GM12878 (cell line): Measurements from ENCODE around the gene PEMT. TPM values are rescaled to one million over a fixed set of nuclear protein-coding genes. Genes with fewer than 3 reads are reported as not detected.

Experiments
- ATAC-seq: fragments of 200-7000 bp; cut with Tn5 transposase; 3 replicates; pipeline ENCODE4 v1.9.1; 2020; ENCODE audit warnings: mild to moderate bottlenecking, moderate library complexity
- BruUV-seq: library from RNA; stranded (reverse); fragments of 400-500 nt; replicated peaks from 2 replicates; lab custom pipeline; 2021; lab: Mats Ljungman, UMichigan
- CTCF ChIA-PET: fragments of 300-600 bp; sonication (Branson Sonifier 250); formaldehyde crosslinking; extraction: SDS; loops from one replicate; lab custom pipeline; 2021; ENCODE audit warnings: inconsistent platforms; lab: Yijun Ruan, JAX
- POLR2A ChIA-PET: fragments of 350-600 bp; formaldehyde crosslinking; extraction: SDS; loops from one replicate; lab custom pipeline; 2021; ENCODE audit warnings: inconsistent platforms; lab: Charles Lee
- RAD21 ChIA-PET: fragments of 300-600 bp; sonication (Branson Sonifier 250); formaldehyde crosslinking; loops from one replicate; lab custom pipeline; 2023; ENCODE audit warnings: antibody characterized with exemption; ENCODE audit not compliant: unreplicated experiment; lab: Charles Lee
- SMC1A ChIA-PET: fragments of 300-600 bp; sonication (Branson Sonifier 250); formaldehyde crosslinking; loops from one replicate; lab custom pipeline; 2023; ENCODE audit not compliant: unreplicated experiment, uncharacterized antibody; lab: Charles Lee
- DNase-seq: peaks from one replicate; pipeline ENCODE4 v3.0.0-alpha.2; 2011; ENCODE audit warnings: low read depth, low spot score
- FAIRE-seq: peaks from 3 replicates; lab custom pipeline; 2011; peaks lifted over from hg19 to GRCh38; lab: Jason Lieb, UNC
- H2AFZ ChIP-seq: 2 replicates; pipeline ENCODE4 v1.6.0; 2011; ENCODE audit warnings: low read depth, low read length, control low read depth; ENCODE audit not compliant: control insufficient read depth
- H3K27ac ChIP-seq: 2 replicates; pipeline ENCODE4 v1.5.1; 2011; ENCODE audit warnings: control low read depth; ENCODE audit not compliant: control insufficient read depth, insufficient read depth
- H3K27me3 ChIP-seq, 2 experiments: replicated peaks in 1 of 2; 2 replicates each; pipeline versions ENCODE4 v1.6.0 to v1.6.1; 2011; ENCODE audit warnings: low read length in 1 of 2; ENCODE audit not compliant: control insufficient read depth in 2 of 2, insufficient read depth in 2 of 2
- H3K36me3 ChIP-seq, 2 experiments: 2 replicates each; pipeline ENCODE4 v1.5.1; 2011; ENCODE audit warnings: low read length in 1 of 2; ENCODE audit not compliant: control insufficient read depth in 2 of 2, insufficient read depth in 2 of 2
- H3K4me1 ChIP-seq: 2 replicates; pipeline ENCODE4 v1.6.1; 2011; ENCODE audit warnings: mild to moderate bottlenecking, low read length, moderate library complexity, mixed read lengths; ENCODE audit not compliant: control insufficient read depth, insufficient read depth
- H3K4me2 ChIP-seq: 2 replicates; pipeline ENCODE4 v1.6.0; 2011; ENCODE audit warnings: control low read depth; ENCODE audit not compliant: control insufficient read depth, insufficient read depth
- H3K4me3 ChIP-seq: fragments of 200-600 bp; sonication (generic); 2 replicates; pipeline ENCODE4 v1.5.1; 2016
- H3K79me2 ChIP-seq: 2 replicates; pipeline ENCODE4 v1.6.0; 2011; ENCODE audit warnings: low read length; ENCODE audit not compliant: control insufficient read depth, insufficient read depth
- H3K9ac ChIP-seq: 2 replicates; pipeline ENCODE4 v1.8.0; 2011; ENCODE audit warnings: low read length, control low read depth, mixed read lengths; ENCODE audit not compliant: control insufficient read depth, insufficient read depth
- H3K9me3 ChIP-seq: replicated peaks from 3 replicates; pipeline ENCODE4 v1.5.1; 2011; ENCODE audit warnings: mild to moderate bottlenecking, low read length; ENCODE audit not compliant: control insufficient read depth, insufficient read depth
- H4K20me1 ChIP-seq: 2 replicates; pipeline ENCODE4 v1.6.0; 2011; ENCODE audit not compliant: control insufficient read depth, insufficient read depth
- CHD1 ChIP-seq: IDR thresholded peaks from 2 replicates; pipeline ENCODE4 v1.6.1; 2012; ENCODE audit warnings: low read depth, low read length, improper control_type of control experiment
- CHD4 ChIP-seq: fragments of 200-600 bp; sonication (generic); IDR thresholded peaks from 2 replicates; pipeline ENCODE4 v1.6.1; 2016; ENCODE audit warnings: mild to moderate bottlenecking
- CREB1 ChIP-seq: IDR thresholded peaks from 2 replicates; pipeline ENCODE4 v1.6.1; 2012; ENCODE audit warnings: low read depth, mild to moderate bottlenecking, inconsistent platforms
- EED ChIP-seq: sonication (generic); IDR thresholded peaks from 2 replicates; pipeline ENCODE4 v1.6.1; 2016; ENCODE audit warnings: antibody characterized with exemption, low read depth
- ETV6 ChIP-seq, 2 experiments: fragments of 450-650 bp in 1 of 2; IDR thresholded peaks in 1 of 2; conservative IDR thresholded peaks in 1 of 2; 2 replicates each; pipeline ENCODE4 v1.6.1; 2014; ENCODE audit warnings: antibody characterized with exemption in 1 of 2, borderline replicate concordance in 1 of 2, low read depth in 1 of 2, mild to moderate bottlenecking in 1 of 2, moderate library complexity in 1 of 2
- NR2C1 ChIP-seq: fragments of 450-650 bp; IDR thresholded peaks from 2 replicates; pipeline ENCODE4 v1.6.1; 2017; ENCODE audit warnings: antibody characterized with exemption, mild to moderate bottlenecking, moderate library complexity
- NRF1 ChIP-seq: conservative IDR thresholded peaks from 2 replicates; pipeline ENCODE4 v1.6.1; 2011; ENCODE audit warnings: mild to moderate bottlenecking, low read depth, low read length, improper control_type of control experiment
- POLR2AphosphoS5 ChIP-seq: IDR thresholded peaks from 2 replicates; pipeline ENCODE4 v1.6.1; 2011; ENCODE audit warnings: mild to moderate bottlenecking, low read length, inconsistent platforms
- RB1 ChIP-seq: fragments of 450-650 bp; formaldehyde crosslinking; IDR thresholded peaks from 2 replicates; pipeline ENCODE4 v1.6.1; 2017; ENCODE audit warnings: mild to moderate bottlenecking, borderline replicate concordance
- RCOR1 ChIP-seq: conservative IDR thresholded peaks from 2 replicates; pipeline ENCODE4 v1.6.1; 2012; ENCODE audit warnings: low read depth, low read length, improper control_type of control experiment
- SMAD5 ChIP-seq: IDR thresholded peaks from 2 replicates; pipeline ENCODE4 v1.6.1; 2016; ENCODE audit warnings: antibody characterized with exemption, low read depth
- SMARCA5 ChIP-seq: fragments of 450-650 bp; IDR thresholded peaks from 2 replicates; pipeline ENCODE4 v1.6.1; 2017; ENCODE audit warnings: mild to moderate bottlenecking
- ZBED1 ChIP-seq: IDR thresholded peaks from 2 replicates; pipeline ENCODE4 v1.6.1; 2016; ENCODE audit warnings: borderline replicate concordance
- ZNF274 ChIP-seq: IDR thresholded peaks from one replicate; pipeline ENCODE4 v1.8.0; 2011; ENCODE audit not compliant: insufficient read length, insufficient read depth
- ZNF592 ChIP-seq: fragments of 450-650 bp; IDR thresholded peaks from 2 replicates; pipeline ENCODE4 v1.6.1; 2017; ENCODE audit warnings: mild to moderate bottlenecking, moderate library complexity
- WGBS: methylation state at CpG from one replicate; pipeline ENCODE4 v1.1.6; 2016; ENCODE audit warnings: low lambda C conversion rate; ENCODE audit not compliant: insufficient replicate concordance, insufficient coverage; ENCODE audit errors: missing lambda C conversion rate; 5-methylcytosine and 5-hydroxymethylcytosine counted together
- in situ Hi-C: fragments of 300-500 bp; cut with MboI; formaldehyde crosslinking; loops from 9 replicates; pipeline ENCODE4 v1.14.3; 2018; ENCODE audit warnings: mixed read lengths
- intact Hi-C: fragments of 100-400 bp; cut with micrococcal nuclease; formaldehyde crosslinking; loops from one replicate; pipeline ENCODE4 v1.14.2; 2022; ENCODE audit not compliant: unreplicated experiment
- polyA plus RNA-seq, 11 experiments: library from polyadenylated mRNA; depleted of rRNA in 4 of 11; unstranded in 6 of 11; stranded (reverse) in 5 of 11; fragments of >200 nt; fragmentation: Nextera tagmentation in 4 of 11; fragmentation: Illumina TruSeq in 1 of 11; extraction: Ambion mirVana in 4 of 11; extraction: Trizol in 1 of 11; gene quantifications; 1 replicate in 1 of 11; 2 replicates in 10 of 11; pipeline versions ENCODE4 v1.2.1 to v1.2.3, GENCODE V29; 2011 to 2016; ENCODE audit warnings: inconsistent platforms in 2 of 11, missing spikeins in 2 of 11, low read depth in 1 of 11
- total RNA-seq, 4 experiments: library from RNA; depleted of rRNA in 3 of 4; stranded (reverse); fragments of >200 nt in 3 of 4; fragmentation: Illumina TruSeq in 1 of 4; extraction: Trizol in 1 of 4; gene quantifications; 2 replicates each; pipeline versions ENCODE4 v1.2.1 to v1.2.3, GENCODE V29; 2013 to 2021

The PEMT gene
- total and polyA plus RNA-seq, 10 of the 15 experiments (the other 5 are each of a cell fraction or from before 2014, with no cell fraction given), result 2.8 to 44.7 (median 25.4) TPM

DNA sequence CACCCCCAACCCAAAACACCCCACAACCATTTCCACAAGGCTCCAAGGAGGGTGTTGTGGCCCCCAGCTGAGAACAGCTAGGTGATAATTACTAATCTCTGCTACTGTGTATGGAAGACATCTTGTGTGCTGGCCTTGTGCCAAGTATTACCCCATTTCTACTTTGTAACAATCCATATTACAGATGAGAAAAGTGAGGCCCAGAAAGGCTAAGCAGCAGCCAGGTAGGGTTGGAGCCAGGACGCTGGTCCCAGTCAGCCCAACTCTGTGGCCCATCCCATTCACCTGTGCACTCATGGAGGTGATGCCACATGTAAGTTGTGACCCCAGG lies 12.4 kb upstream of the PEMT start:
- ChIA-PET POLR2A (no interaction called here), SMC1A (no interaction called here)
- H3K9me3 ChIP-seq, result no peaks in the 10 kb centered on the region

GRCh38 chr17:17603178-17603894 lies 11.8 kb upstream of the PEMT start:
- Histone ChIP-seq H3K4me3 (no peak overlapping the region), H3K9me3 (no peaks in the 10 kb centered on the region), H3K27ac (no peak overlapping the region), H3K9ac (no peak overlapping the region), H3K36me3 (no peaks in the 10 kb centered on the region), H2AFZ (no peak overlapping the region), H3K27me3 (no peaks in the 10 kb centered on the region; a peak in 1 of 4 replicates), H3K4me1 (no peaks in the 10 kb centered on the region), H3K79me2 (no peaks in the 10 kb centered on the region), H4K20me1 (no peaks in the 10 kb centered on the region), H3K4me2 (no peak overlapping the region)
- ChIA-PET RAD21 (no interaction called here), SMC1A (interaction anchor here (0.6 kb wide), 1 partner anchor 39 kb away, joined by 3 read pairs; no protein-coding TSS in a partner anchor), CTCF (interaction anchor here (1.3 kb wide), 1 partner anchor 11 kb away, joined by 3 read pairs; no protein-coding TSS in a partner anchor), POLR2A (no interaction called here)
- FAIRE-seq, result no peak
- no peak for ATAC-seq
- no TSS peak for BruUV-seq
- in situ Hi-C loops, result no loop called here
- no peak for DNase-seq
- intact Hi-C loops, result no loop called here
- WGBS, result 58% methylated on average over 15 of the region's 15 CpGs
- TF ChIP-seq NRF1, result no peak
- TF ChIP-seq RCOR1, result no peak
- TF ChIP-seq RB1, result no peak
- no peak for TF ChIP-seq POLR2AphosphoS5
- no peak for TF ChIP-seq ZNF274
- TF ChIP-seq ETV6 (conservative IDR thresholded peaks at IDR 0.05 in 1 of 2, IDR thresholded peaks at IDR 0.05 in 1 of 2; ENCODE audit: borderline replicate concordance in 1 of 2, low read depth in 1 of 2), result no peak
- TF ChIP-seq NR2C1, result no peak
- no peak for TF ChIP-seq ZBED1
- no peak for TF ChIP-seq EED
- no peak for TF ChIP-seq ZNF592
- no peak for TF ChIP-seq CHD1
- no peak for TF ChIP-seq CHD4
- TF ChIP-seq SMAD5, result no peak

More for the DNA sequence above, 12.4 kb upstream of the PEMT start:
- ATAC-seq (no peak), FAIRE-seq (peak; percentile 23), DNase-seq (no peak)
- no TSS peak for BruUV-seq
- H3K79me2 ChIP-seq, result no peaks in the 10 kb centered on the region
- intact Hi-C loops (no loop called here), in situ Hi-C loops (no loop called here)
- no peaks in the 10 kb centered on the region for H3K36me3 ChIP-seq
- H3K4me2 ChIP-seq, result no peak overlapping the region
- no peak overlapping the region for H3K27ac ChIP-seq
- H2AFZ ChIP-seq, result no peak overlapping the region
- WGBS, result 30% methylated on average over 1 of the region's 1 CpG
- H3K4me1 ChIP-seq, result no peaks in the 10 kb centered on the region
- H3K4me3 ChIP-seq, result no peak overlapping the region
- RAD21 ChIA-PET, result no interaction called here
- CTCF ChIA-PET, result interaction anchor here (1.3 kb wide), 1 partner anchor 10 kb away, joined by 3 read pairs; no protein-coding TSS in a partner anchor
- TF ChIP-seq CREB1 (no peak), SMARCA5 (no peak)
- H3K9ac ChIP-seq, result no peak overlapping the region
- no peaks in the 10 kb centered on the region for H4K20me1 ChIP-seq
- no peaks in the 10 kb centered on the region; a peak in 1 of 4 replicates for H3K27me3 ChIP-seq
